B cell (primary cell): ENCODE measurements around the gene SLC19A2. TPM values are rescaled to one million over a fixed set of nuclear protein-coding genes. Genes with fewer than 3 reads are reported as not detected.

Experiments
- ATAC-seq: fragments of 200-7000 bp; cut with Tn5 transposase; one replicate; pipeline ENCODE4 v1.10.0; 2021; ENCODE audit warnings: low read depth, mild to moderate bottlenecking, moderate number of reproducible peaks, moderate library complexity
- CTCF ChIA-PET: fragments of 350-600 bp; sonication (Branson Sonifier 250); formaldehyde crosslinking; loops from one replicate; lab custom pipeline; 2021; ENCODE audit warnings: antibody characterized with exemption, inconsistent platforms; lab: Charles Lee
- POLR2A ChIA-PET: fragments of 350-600 bp; sonication (Branson Sonifier 250); formaldehyde crosslinking; loops from one replicate; lab custom pipeline; 2021; ENCODE audit warnings: antibody characterized with exemption; lab: Charles Lee
- DNase-seq: peaks from one replicate; pipeline ENCODE4 v3.0.0; 2013
- H2AFZ ChIP-seq: 2 replicates; pipeline ENCODE4 v1.6.1; 2012; ENCODE audit warnings: mild to moderate bottlenecking, low read depth, low read length; ENCODE audit not compliant: insufficient read depth, poor library complexity, severe bottlenecking
- H3K27ac ChIP-seq, 2 donors: 1 replicate in 1 of 2; 2 replicates in 1 of 2; pipeline ENCODE4 v1.5.1; 2012 to 2013; ENCODE audit warnings: low read length in 2 of 2, mild to moderate bottlenecking in 2 of 2, moderate library complexity in 1 of 2
- H3K27me3 ChIP-seq, 4 experiments: fragments of 200-600 bp in 1 of 4; sonication (generic) in 1 of 4; replicated peaks in 1 of 4; 1 replicate in 2 of 4; 2 replicates in 2 of 4; pipeline versions ENCODE4 v1.6.1 to v1.7.0; 2013 to 2016; ENCODE audit warnings: low read length in 3 of 4, mild to moderate bottlenecking in 2 of 4, mixed read lengths in 1 of 4, moderate library complexity in 1 of 4; ENCODE audit not compliant: insufficient read depth in 4 of 4, control insufficient read depth in 3 of 4; ENCODE audit errors: control extremely low read depth in 1 of 4
- H3K36me3 ChIP-seq, 2 experiments: replicated peaks in 1 of 2; 1 replicate in 1 of 2; 2 replicates in 1 of 2; pipeline versions ENCODE4 v1.6.1 to v1.7.1; 2013; ENCODE audit warnings: low read length in 1 of 2; ENCODE audit not compliant: insufficient read depth in 2 of 2, control insufficient read depth in 1 of 2; ENCODE audit errors: control extremely low read depth in 1 of 2, extremely low read depth in 1 of 2
- H3K4me1 ChIP-seq, 2 donors: fragments of 200-600 bp in 1 of 2; sonication (generic) in 1 of 2; 1 replicate in 1 of 2; 2 replicates in 1 of 2; pipeline versions ENCODE4 v1.5.1 to v1.6.1; 2013 to 2017; ENCODE audit warnings: low read length in 2 of 2; ENCODE audit not compliant: control insufficient read depth in 2 of 2, insufficient read depth in 2 of 2
- H3K4me2 ChIP-seq: replicated peaks from 2 replicates; pipeline ENCODE3; 2012; ENCODE audit warnings: mild to moderate bottlenecking, low read depth, low read length; ENCODE audit not compliant: poor library complexity, severe bottlenecking
- H3K4me3 ChIP-seq, 5 experiments: fragments of 200-600 bp in 1 of 5; sonication (generic) in 1 of 5; 1 replicate in 3 of 5; 2 replicates in 2 of 5; pipeline versions ENCODE4 v1.5.1 to v1.7.0; 2011 to 2016; ENCODE audit warnings: low read length in 4 of 5, mild to moderate bottlenecking in 4 of 5, low read depth in 2 of 5, control low read depth in 1 of 5, moderate library complexity in 1 of 5; ENCODE audit not compliant: insufficient read depth in 1 of 5; ENCODE audit errors: control extremely low read depth in 1 of 5, extremely low read depth in 1 of 5
- H3K79me2 ChIP-seq: fragments of 200-600 bp; sonication (generic); one replicate; pipeline ENCODE4 v1.6.0; 2016; ENCODE audit warnings: low read length; ENCODE audit not compliant: control insufficient read depth, insufficient read depth
- H3K9ac ChIP-seq: fragments of 200-600 bp; sonication (generic); 2 replicates; pipeline ENCODE4 v1.6.1; 2017; ENCODE audit warnings: mild to moderate bottlenecking, low read length, moderate library complexity
- H3K9me3 ChIP-seq, 3 donors: one replicate each; pipeline versions ENCODE4 v1.6.1 to v1.7.1; 2013; ENCODE audit warnings: low read length in 2 of 3; ENCODE audit not compliant: control insufficient read depth in 2 of 3, insufficient read depth in 1 of 3; ENCODE audit errors: control extremely low read depth in 1 of 3
- H4K20me1 ChIP-seq: 2 replicates; pipeline ENCODE4 v1.6.0; 2012; ENCODE audit warnings: mild to moderate bottlenecking, low read length; ENCODE audit not compliant: insufficient read depth, control insufficient read depth, poor library complexity, severe bottlenecking
- H3K27ac Mint-ChIP-seq: one replicate; pipeline ENCODE4 v1.8.0; 2021; ENCODE audit warnings: mixed read lengths
- H3K27me3 Mint-ChIP-seq: one replicate; pipeline ENCODE4 v1.8.0; 2021; ENCODE audit warnings: mixed read lengths
- H3K4me1 Mint-ChIP-seq: one replicate; pipeline ENCODE4 v1.8.0; 2021; ENCODE audit warnings: mixed read lengths
- H3K4me3 Mint-ChIP-seq: one replicate; pipeline ENCODE4 v1.8.0; 2021; ENCODE audit warnings: mixed read lengths
- H3K9me3 Mint-ChIP-seq: one replicate; pipeline ENCODE4 v1.8.0; 2022; ENCODE audit warnings: mixed read lengths; ENCODE audit not compliant: insufficient read depth
- EZH2 ChIP-seq: IDR thresholded peaks from 2 replicates; pipeline ENCODE4 v1.6.1; 2012; ENCODE audit warnings: borderline replicate concordance, low read depth, mild to moderate bottlenecking, moderate library complexity, low read length; ENCODE audit not compliant: insufficient read depth, poor library complexity, severe bottlenecking
- WGBS: methylation state at CpG from one replicate; pipeline ENCODE4 v1.1.5; 2013; ENCODE audit warnings: missing lambda C conversion rate; ENCODE audit not compliant: insufficient coverage; 5-methylcytosine and 5-hydroxymethylcytosine counted together
- intact Hi-C: fragments of 100-400 bp; cut with micrococcal nuclease; formaldehyde crosslinking; loops from one replicate; pipeline ENCODE4 v1.10.0; 2022
- polyA plus RNA-seq: library from polyadenylated mRNA; depleted of rRNA; stranded (reverse); fragments of >200 nt; gene quantifications from 2 replicates; pipeline ENCODE4 v1.2.3, GENCODE V29; 2012
- total RNA-seq, 2 donors: library from RNA; stranded (reverse); fragments of 120-200 nt in 1 of 2; gene quantifications; 1 replicate in 1 of 2; 2 replicates in 1 of 2; pipeline versions ENCODE4 v1.2.3 to v1.2.4, GENCODE V29; 2013 to 2022
- TF ChIP-seq, protein P1 (sequence below): fragments of 200-600 bp; IDR thresholded peaks from one replicate; pipeline ENCODE4 v1.8.0; 2022; ENCODE audit warnings: antibody characterized with exemption, mild to moderate bottlenecking

SLC19A2 gene
- total and polyA plus RNA-seq, 2 donors (not counting 1 experiment from before 2014, with no cell fraction given), result 1.5 to 3.9 TPM

DNA sequence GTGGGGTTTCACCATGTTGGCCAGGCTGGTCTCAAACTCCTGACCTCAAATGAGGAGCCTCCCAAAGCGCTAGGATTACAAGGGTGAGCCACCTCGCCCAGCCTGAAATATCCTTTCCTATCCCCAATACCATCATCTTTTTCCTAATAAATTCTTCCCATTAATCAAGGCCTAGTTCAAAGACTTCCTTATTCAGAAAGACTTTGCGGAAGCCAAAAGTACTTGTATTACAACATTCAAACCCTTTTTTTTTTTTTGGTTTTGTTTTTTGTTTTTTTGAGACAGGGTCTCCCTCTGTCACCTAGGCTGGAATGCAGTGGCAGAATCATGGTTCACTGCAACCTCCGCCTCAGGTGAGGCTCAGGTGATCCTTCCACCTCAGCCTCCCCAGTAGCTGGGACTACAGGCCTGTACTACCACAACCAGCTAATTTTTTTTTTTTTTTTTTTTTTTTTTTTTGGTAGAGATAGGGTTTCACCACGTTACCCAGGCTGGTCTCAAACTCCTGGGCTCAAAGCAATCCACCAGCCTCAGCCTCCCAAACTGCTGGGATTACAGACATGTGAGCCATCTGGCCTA, 7.6 kb downstream of the SLC19A2 start:
- H3K27me3 ChIP-seq, result no peaks in the 10 kb centered on the region
- intact Hi-C loops, result no loop called here
- Mint-ChIP-seq H3K27ac (no peak overlapping the region), H3K27me3 (no peaks in the 10 kb centered on the region), H3K4me1 (peaks cover 2% of the 10 kb centered on the region), H3K9me3 (no peaks in the 10 kb centered on the region), H3K4me3 (no peak overlapping the region)
- POLR2A ChIA-PET, result no interaction called here
- H3K36me3 ChIP-seq, result peaks cover 0 to 5% of the 10 kb centered on the region in 2 experiments
- DNase-seq (no peak), ATAC-seq (no peak)
- no peaks in the 10 kb centered on the region for H3K9me3 ChIP-seq
- H3K79me2 ChIP-seq, result no peaks in the 10 kb centered on the region
- H3K9ac ChIP-seq, result no peak overlapping the region
- 100% methylated on average over 2 of the region's 5 CpGs for WGBS
- no peak overlapping the region for H2AFZ ChIP-seq
- TF ChIP-seq, protein P1, sequence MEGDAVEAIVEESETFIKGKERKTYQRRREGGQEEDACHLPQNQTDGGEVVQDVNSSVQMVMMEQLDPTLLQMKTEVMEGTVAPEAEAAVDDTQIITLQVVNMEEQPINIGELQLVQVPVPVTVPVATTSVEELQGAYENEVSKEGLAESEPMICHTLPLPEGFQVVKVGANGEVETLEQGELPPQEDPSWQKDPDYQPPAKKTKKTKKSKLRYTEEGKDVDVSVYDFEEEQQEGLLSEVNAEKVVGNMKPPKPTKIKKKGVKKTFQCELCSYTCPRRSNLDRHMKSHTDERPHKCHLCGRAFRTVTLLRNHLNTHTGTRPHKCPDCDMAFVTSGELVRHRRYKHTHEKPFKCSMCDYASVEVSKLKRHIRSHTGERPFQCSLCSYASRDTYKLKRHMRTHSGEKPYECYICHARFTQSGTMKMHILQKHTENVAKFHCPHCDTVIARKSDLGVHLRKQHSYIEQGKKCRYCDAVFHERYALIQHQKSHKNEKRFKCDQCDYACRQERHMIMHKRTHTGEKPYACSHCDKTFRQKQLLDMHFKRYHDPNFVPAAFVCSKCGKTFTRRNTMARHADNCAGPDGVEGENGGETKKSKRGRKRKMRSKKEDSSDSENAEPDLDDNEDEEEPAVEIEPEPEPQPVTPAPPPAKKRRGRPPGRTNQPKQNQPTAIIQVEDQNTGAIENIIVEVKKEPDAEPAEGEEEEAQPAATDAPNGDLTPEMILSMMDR, result no peak
- TF ChIP-seq EZH2, result no peak
- H3K4me2 ChIP-seq, result no peak overlapping the region
- no peak overlapping the region for H3K27ac ChIP-seq
- H3K4me1 ChIP-seq, result no peaks in the 10 kb centered on the region
- no peak overlapping the region for H3K4me3 ChIP-seq
- H4K20me1 ChIP-seq, result no peaks in the 10 kb centered on the region
- CTCF ChIA-PET, result no interaction called here

DNA sequence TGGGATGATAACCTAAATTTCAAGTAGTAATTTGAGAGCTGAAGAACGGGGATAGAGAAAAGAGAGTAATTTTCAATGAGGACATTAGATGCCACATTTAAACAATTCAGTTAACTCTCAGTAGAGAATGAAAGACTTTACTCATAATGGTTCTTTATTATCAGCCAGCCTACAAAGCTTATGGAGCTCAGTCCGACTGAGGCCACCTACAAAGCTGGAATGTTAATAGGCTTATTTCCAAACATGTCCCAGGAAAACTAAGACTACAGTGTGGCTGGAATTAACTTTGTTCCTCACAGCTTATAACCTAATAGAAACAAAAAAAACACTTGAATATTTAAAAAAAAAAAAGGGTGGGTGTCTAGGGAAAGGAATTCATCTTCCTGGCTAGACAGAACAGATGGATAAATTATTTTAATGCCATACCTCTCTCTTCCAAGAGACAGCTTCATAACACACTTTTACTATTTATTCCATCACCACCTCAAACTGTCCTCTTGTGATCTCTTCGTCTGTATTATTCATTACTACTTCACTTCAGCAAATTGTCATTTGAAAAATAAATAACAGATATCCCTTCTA, 9.8 kb downstream of the SLC19A2 start:
- Mint-ChIP-seq H3K27me3 (no peaks in the 10 kb centered on the region), H3K4me3 (no peak overlapping the region), H3K4me1 (no peaks in the 10 kb centered on the region), H3K9me3 (no peaks in the 10 kb centered on the region), H3K27ac (no peak overlapping the region)
- no peaks in the 10 kb centered on the region for H3K79me2 ChIP-seq
- H3K4me3 ChIP-seq, result no peak overlapping the region
- no peak for TF ChIP-seq EZH2
- TF ChIP-seq, protein P1, result no peak
- peaks cover 0 to 5% of the 10 kb centered on the region in 2 experiments for H3K36me3 ChIP-seq
- no peak for DNase-seq
- no peaks in the 10 kb centered on the region for H4K20me1 ChIP-seq
- ChIA-PET CTCF (no interaction called here), POLR2A (no interaction called here)
- H3K4me1 ChIP-seq, result no peaks in the 10 kb centered on the region
- H3K9ac ChIP-seq, result no peak overlapping the region
- no peaks in the 10 kb centered on the region for H3K9me3 ChIP-seq
- intact Hi-C loops, result no loop called here
- no peak overlapping the region for H3K4me2 ChIP-seq
- no peak for ATAC-seq
- no peak overlapping the region for H3K27ac ChIP-seq
- WGBS, result 100% methylated on average over 1 of the region's 3 CpGs
- H2AFZ ChIP-seq, result no peak overlapping the region
- no peaks in the 10 kb centered on the region for H3K27me3 ChIP-seq
